Ecto neural progenitor cell (in vitro differentiated cells): ENCODE measurements around the gene EFL1.
"Not testable (repeated sequence)": the region's sequence is repeated elsewhere in the genome, so short reads cannot be mapped to it uniquely, and the experiment has no call there.

Experiments used
- DNase-seq: peaks from one replicate; pipeline ENCODE4 v3.0.0-alpha.2; 2018; ENCODE audit warnings: low spot score

The EFL1 gene

GRCh38 chr15:82281276-82281675 is 18.7 kb upstream of the EFL1 start:
- not testable (repeated sequence) for DNase-seq

- DNase-seq = no peak
Measured at GRCh38 chr15:82275410-82275809, 12.9 kb upstream of the EFL1 start.

- no peak for DNase-seq
Measured at GRCh38 chr15:82272154-82272553, 9.6 kb upstream of the EFL1 start.

GRCh38 chr15:82268454-82268853 is 5.9 kb upstream of the EFL1 start:
- DNase-seq = not testable (repeated sequence)

- DNase-seq = not testable (repeated sequence)
Measured at GRCh38 chr15:82267137-82267536, 4.6 kb upstream of the EFL1 start.

- DNase-seq = no peak
Measured at GRCh38 chr15:82263350-82263749, 816 bp upstream of the EFL1 start.

GRCh38 chr15:82261566-82262421 is 740 bp downstream of the EFL1 start:
- DNase-seq = not testable (repeated sequence)

- DNase-seq = not testable (repeated sequence)
Measured at GRCh38 chr15:82248261-82248660, 14.3 kb downstream of the EFL1 start.

- DNase-seq = not testable (repeated sequence)
Measured at GRCh38 chr15:82245956-82246355, 16.6 kb downstream of the EFL1 start.

GRCh38 chr15:82243644-82244043 is 18.9 kb downstream of the EFL1 start:
- DNase-seq = not testable (repeated sequence)

- DNase-seq = not testable (repeated sequence)
Measured at GRCh38 chr15:82241836-82242499, 20.6 kb downstream of the EFL1 start.

- DNase-seq = no peak
Measured at GRCh38 chr15:82239685-82240391, 22.7 kb downstream of the EFL1 start.

GRCh38 chr15:82237944-82238534 is 24.5 kb downstream of the EFL1 start:
- DNase-seq = not testable (repeated sequence)

GRCh38 chr15:82231842-82232241 is 30.7 kb downstream of the EFL1 start:
- DNase-seq = no peak

GRCh38 chr15:82231233-82231632 is 31.3 kb downstream of the EFL1 start:
- DNase-seq = no peak

GRCh38 chr15:82228750-82229149 is 33.8 kb downstream of the EFL1 start:
- DNase-seq = no peak

GRCh38 chr15:82221535-82221934 is 41.0 kb downstream of the EFL1 start:
- DNase-seq = not testable (repeated sequence)

GRCh38 chr15:82216092-82216491 is 46.4 kb downstream of the EFL1 start:
- DNase-seq = not testable (repeated sequence)

- DNase-seq = not testable (repeated sequence)
Measured at GRCh38 chr15:82212201-82212600, 50.3 kb downstream of the EFL1 start.

GRCh38 chr15:82210066-82210597 is 52.4 kb downstream of the EFL1 start:
- not testable (repeated sequence) for DNase-seq

- not testable (repeated sequence) for DNase-seq
Measured at GRCh38 chr15:82204575-82204974, 58.0 kb downstream of the EFL1 start.
